SU-DHL-6 (cell line): ENCODE measurements around the gene SYT15.

Experiments
- H2AFZ ChIP-seq: fragments of 200-600 bp; sonication (generic); 2 replicates; pipeline ENCODE4 v1.6.1; 2014; ENCODE audit warnings: low read depth, mild to moderate bottlenecking, moderate library complexity, mixed read lengths, antibody characterized with exemption, low read length; ENCODE audit not compliant: severe bottlenecking
- H3F3A ChIP-seq: fragments of 200-600 bp; shearing (Covaris generic); 2 replicates; pipeline ENCODE4 v1.6.0; 2016; ENCODE audit warnings: antibody characterized with exemption, mild to moderate bottlenecking; ENCODE audit not compliant: insufficient read depth
- H3K27ac ChIP-seq: fragments of 200-600 bp; sonication (generic); 2 replicates; pipeline ENCODE4 v1.5.1; 2016; ENCODE audit warnings: low read depth, mild to moderate bottlenecking, low read length, moderate library complexity, mixed read lengths
- H3K27me3 ChIP-seq: fragments of 200-600 bp; sonication (generic), shearing (Covaris generic); 2 replicates; pipeline ENCODE4 v1.6.0; 2014; ENCODE audit warnings: mild to moderate bottlenecking, low read length
- H3K36me3 ChIP-seq: fragments of 200-600 bp; sonication (generic); 2 replicates; pipeline ENCODE4 v1.6.1; 2014; ENCODE audit warnings: mild to moderate bottlenecking, low read length, mixed read lengths
- H3K4me2 ChIP-seq: fragments of 300-600, 200-600 bp; shearing (Covaris generic), sonication (generic); 2 replicates; pipeline ENCODE4 v1.6.0; 2014; ENCODE audit warnings: low read length, low read depth, mild to moderate bottlenecking; ENCODE audit not compliant: poor library complexity, severe bottlenecking
- H3K4me3 ChIP-seq: fragments of 200-600 bp; sonication (generic); 2 replicates; pipeline ENCODE4 v1.5.1; 2014; ENCODE audit warnings: antibody characterized with exemption, low read length, mild to moderate bottlenecking, mixed read lengths; ENCODE audit not compliant: insufficient read depth, poor library complexity, severe bottlenecking
- H3K79me2 ChIP-seq: fragments of 200-600 bp; sonication (generic); 2 replicates; pipeline ENCODE4 v1.6.1; 2014; ENCODE audit warnings: mild to moderate bottlenecking, low read length, moderate library complexity; ENCODE audit not compliant: insufficient read depth
- H3K9ac ChIP-seq: fragments of 200-600 bp; sonication (generic); 2 replicates; pipeline ENCODE4 v1.7.0; 2014; ENCODE audit warnings: mild to moderate bottlenecking, low read length
- H3K9me2 ChIP-seq: fragments of 200-600 bp; sonication (generic); replicated peaks from 2 replicates; pipeline ENCODE4 v1.6.1; 2014; ENCODE audit warnings: low read length; ENCODE audit not compliant: insufficient read depth
- H3K9me3 ChIP-seq: fragments of 200-600 bp; sonication (generic); 2 replicates; pipeline ENCODE4 v1.6.1; 2014; ENCODE audit warnings: low read length, mixed read lengths; ENCODE audit not compliant: insufficient read depth
- H4K20me1 ChIP-seq: fragments of 200-600 bp; sonication (generic); 2 replicates; pipeline ENCODE4 v1.6.1; 2014; ENCODE audit warnings: low read depth, mild to moderate bottlenecking, antibody characterized with exemption, low read length, moderate library complexity, mixed read lengths
- EZH2phosphoT487 ChIP-seq: fragments of 200-600 bp; sonication (generic), shearing (Covaris generic); conservative IDR thresholded peaks from 2 replicates; pipeline ENCODE4 v1.6.1; 2018; ENCODE audit warnings: mild to moderate bottlenecking, antibody characterized with exemption, low read length, moderate library complexity, mixed read lengths
- TF ChIP-seq, protein P1 (sequence below): fragments of 200-600 bp; sonication (generic); IDR thresholded peaks from one replicate; pipeline ENCODE4 v1.5.1; 2017; ENCODE audit warnings: antibody characterized with exemption, mild to moderate bottlenecking, low read length, moderate library complexity; ENCODE audit not compliant: insufficient read depth, poor library complexity, severe bottlenecking

The SYT15 gene

DNA sequence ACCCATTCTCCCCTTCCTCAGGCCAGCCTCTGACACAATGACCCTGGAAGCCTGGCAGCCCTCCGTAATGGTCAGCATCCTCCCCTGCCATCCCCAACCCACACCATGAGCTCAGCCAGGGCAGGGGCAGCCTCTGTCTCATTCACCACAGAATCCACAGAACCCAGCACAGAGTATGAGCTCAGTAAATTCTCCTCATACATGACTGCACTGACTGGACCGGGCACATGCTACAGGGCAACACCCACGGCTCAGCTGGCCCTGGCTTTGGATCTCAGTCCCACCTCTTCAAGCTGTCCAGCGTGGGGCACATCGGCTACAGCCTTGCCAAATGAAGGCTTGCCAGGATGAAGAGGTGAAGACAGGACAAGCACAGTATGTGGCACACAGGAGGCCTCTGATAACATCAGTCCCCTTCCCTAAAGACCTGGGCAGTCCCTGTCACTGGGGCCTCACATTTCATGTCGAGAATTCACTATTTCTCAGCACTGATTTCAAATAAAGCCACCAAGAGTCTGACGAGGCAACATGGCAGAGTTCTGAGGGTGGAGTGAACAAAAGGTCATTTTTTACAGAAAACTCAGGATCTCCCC, 30.3 kb upstream of the SYT15 start:
- no peaks in the 10 kb centered on the region for H3K9me2 ChIP-seq
- no peak overlapping the region for H3K9ac ChIP-seq
- TF ChIP-seq, protein P1, sequence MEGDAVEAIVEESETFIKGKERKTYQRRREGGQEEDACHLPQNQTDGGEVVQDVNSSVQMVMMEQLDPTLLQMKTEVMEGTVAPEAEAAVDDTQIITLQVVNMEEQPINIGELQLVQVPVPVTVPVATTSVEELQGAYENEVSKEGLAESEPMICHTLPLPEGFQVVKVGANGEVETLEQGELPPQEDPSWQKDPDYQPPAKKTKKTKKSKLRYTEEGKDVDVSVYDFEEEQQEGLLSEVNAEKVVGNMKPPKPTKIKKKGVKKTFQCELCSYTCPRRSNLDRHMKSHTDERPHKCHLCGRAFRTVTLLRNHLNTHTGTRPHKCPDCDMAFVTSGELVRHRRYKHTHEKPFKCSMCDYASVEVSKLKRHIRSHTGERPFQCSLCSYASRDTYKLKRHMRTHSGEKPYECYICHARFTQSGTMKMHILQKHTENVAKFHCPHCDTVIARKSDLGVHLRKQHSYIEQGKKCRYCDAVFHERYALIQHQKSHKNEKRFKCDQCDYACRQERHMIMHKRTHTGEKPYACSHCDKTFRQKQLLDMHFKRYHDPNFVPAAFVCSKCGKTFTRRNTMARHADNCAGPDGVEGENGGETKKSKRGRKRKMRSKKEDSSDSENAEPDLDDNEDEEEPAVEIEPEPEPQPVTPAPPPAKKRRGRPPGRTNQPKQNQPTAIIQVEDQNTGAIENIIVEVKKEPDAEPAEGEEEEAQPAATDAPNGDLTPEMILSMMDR = no peak
- TF ChIP-seq EZH2phosphoT487 = no peak
- H3K27ac ChIP-seq = no peak overlapping the region
- no peaks in the 10 kb centered on the region for H4K20me1 ChIP-seq
- H3K36me3 ChIP-seq = no peaks in the 10 kb centered on the region
- no peak overlapping the region for H2AFZ ChIP-seq
- no peaks in the 10 kb centered on the region for H3F3A ChIP-seq
- H3K4me3 ChIP-seq = no peak overlapping the region
- H3K9me3 ChIP-seq = no peaks in the 10 kb centered on the region
- no peaks in the 10 kb centered on the region for H3K27me3 ChIP-seq
- no peak overlapping the region for H3K4me2 ChIP-seq
- H3K79me2 ChIP-seq = no peaks in the 10 kb centered on the region

DNA sequence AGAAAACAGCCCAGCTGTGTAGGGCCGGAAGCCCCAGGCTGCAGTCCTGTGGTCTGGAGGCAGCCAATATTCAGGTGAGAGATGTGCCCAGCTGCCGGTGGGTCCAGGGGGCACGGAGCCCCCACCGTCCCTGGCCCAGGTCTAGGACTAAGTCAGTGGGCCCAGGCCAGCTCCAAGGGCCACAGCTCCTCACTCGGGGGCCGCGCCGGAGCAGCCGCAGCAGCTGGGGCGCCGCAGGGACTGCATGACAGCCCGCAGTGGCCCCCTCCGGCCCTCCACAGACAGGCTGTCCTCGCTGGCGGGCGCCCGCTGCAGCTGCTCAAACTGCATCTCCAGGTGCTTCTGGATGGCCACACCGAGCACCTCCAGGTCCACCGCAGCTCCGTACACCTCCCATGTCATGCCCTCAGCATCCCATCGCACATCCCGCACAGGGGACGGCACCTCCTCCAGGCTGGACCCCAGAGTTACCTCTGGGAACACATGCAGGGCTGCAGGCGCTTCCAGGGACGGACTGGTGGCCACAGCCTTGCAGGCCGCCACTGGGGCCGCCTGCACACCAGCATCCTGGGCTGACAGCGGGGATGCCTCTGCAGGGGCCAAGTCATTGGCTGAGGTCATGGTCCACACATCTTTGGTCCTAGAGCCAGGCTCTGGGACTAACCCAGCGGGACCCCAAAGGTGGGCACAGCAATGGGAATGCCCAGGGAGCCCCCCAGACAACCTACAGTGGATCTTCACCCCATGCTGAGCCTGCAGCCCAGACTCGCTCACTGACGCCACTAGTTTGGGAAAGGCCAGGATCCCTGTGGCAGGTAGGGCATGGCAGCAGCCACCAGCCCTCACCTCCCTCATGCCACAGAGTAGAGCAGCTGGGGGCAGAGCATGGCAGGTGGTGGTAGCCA, 29.5 kb upstream of the SYT15 start:
- Histone ChIP-seq H3K4me3 (no peak overlapping the region), H3K9ac (no peak overlapping the region), H4K20me1 (no peaks in the 10 kb centered on the region), H2AFZ (no peak overlapping the region), H3K4me2 (no peak overlapping the region), H3K9me2 (no peaks in the 10 kb centered on the region), H3K9me3 (no peaks in the 10 kb centered on the region), H3K36me3 (no peaks in the 10 kb centered on the region), H3K79me2 (no peaks in the 10 kb centered on the region), H3K27ac (no peak overlapping the region), H3K27me3 (no peaks in the 10 kb centered on the region), H3F3A (no peaks in the 10 kb centered on the region)
- TF ChIP-seq, protein P1 = no peak
- no peak for TF ChIP-seq EZH2phosphoT487

DNA sequence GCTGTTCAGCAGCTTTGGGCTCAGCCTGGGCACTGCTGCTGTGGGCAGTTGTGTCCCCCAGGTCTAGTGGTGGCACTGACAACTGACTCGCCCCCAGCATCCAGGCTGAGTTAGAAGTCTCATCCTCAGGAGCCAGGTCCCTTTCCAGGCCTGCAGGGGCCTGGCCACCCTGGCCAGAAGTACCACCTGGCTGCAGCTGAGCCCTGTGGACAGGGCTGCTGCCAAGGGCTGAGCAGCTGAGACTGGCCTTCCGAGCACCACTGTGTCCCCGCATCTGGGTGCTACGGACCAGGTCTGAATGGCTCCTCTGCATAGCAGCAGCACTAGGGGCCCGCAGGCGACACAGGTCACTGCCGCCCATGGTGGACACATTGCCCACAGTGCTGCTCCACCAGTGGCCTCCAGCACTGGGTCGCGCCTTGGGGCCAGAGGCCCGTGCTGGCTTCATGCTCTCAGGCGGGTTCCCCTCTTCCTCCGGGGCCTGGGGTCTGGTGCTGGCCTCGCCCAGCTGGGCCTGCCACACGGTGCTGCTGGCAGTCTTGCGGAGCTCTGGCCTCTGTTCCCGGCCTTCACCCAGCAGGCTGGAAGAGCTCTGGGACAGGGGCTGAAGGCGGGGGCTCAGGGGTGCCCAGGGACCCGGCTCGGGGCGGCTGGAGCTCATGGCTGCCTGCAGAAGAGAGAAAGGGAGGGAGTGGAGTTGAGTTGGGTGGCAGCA, 28.7 kb upstream of the SYT15 start:
- H3K4me3 ChIP-seq = no peak overlapping the region
- no peaks in the 10 kb centered on the region for H3K79me2 ChIP-seq
- H3F3A ChIP-seq = no peaks in the 10 kb centered on the region
- no peaks in the 10 kb centered on the region for H3K36me3 ChIP-seq
- H3K27ac ChIP-seq = no peak overlapping the region
- no peaks in the 10 kb centered on the region for H3K9me3 ChIP-seq
- no peak overlapping the region for H2AFZ ChIP-seq
- H4K20me1 ChIP-seq = no peaks in the 10 kb centered on the region
- no peak overlapping the region for H3K4me2 ChIP-seq
- H3K27me3 ChIP-seq = no peaks in the 10 kb centered on the region
- TF ChIP-seq, protein P1 = no peak
- no peak for TF ChIP-seq EZH2phosphoT487
- no peak overlapping the region for H3K9ac ChIP-seq
- H3K9me2 ChIP-seq = no peaks in the 10 kb centered on the region
